IMR-90 (cell line): ENCODE results near the gene CAMTA1. TPM values are rescaled to one million over a fixed set of nuclear protein-coding genes. Genes with fewer than 3 reads are reported as not detected.

Source experiments
- ATAC-seq: fragments of 200-7000 bp; cut with Tn5 transposase; 2 replicates; pipeline ENCODE4 v1.9.1; 2020; ENCODE audit warnings: low read depth, mild to moderate bottlenecking, moderate library complexity
- BruUV-seq: library from RNA; stranded (reverse); fragments of 400-500 nt; replicated peaks from 2 replicates; lab custom pipeline; 2021; lab: Mats Ljungman, UMichigan
- CTCF ChIA-PET: fragments of 300-600 bp; formaldehyde crosslinking; extraction: SDS; loops from one replicate; lab custom pipeline; 2021; ENCODE audit warnings: antibody characterized with exemption; lab: Yijun Ruan, JAX
- POLR2A ChIA-PET: fragments of 300-600 bp; sonication (Branson Sonifier 250); formaldehyde crosslinking; loops from one replicate; lab custom pipeline; 2022; ENCODE audit warnings: antibody characterized with exemption; ENCODE audit not compliant: unreplicated experiment; lab: Charles Lee
- DNase-seq: peaks from one replicate; pipeline ENCODE4 v3.0.0; 2013
- H2AFZ ChIP-seq: replicated peaks from 2 replicates; pipeline ENCODE3; 2013; ENCODE audit warnings: low read length, mild to moderate bottlenecking; ENCODE audit not compliant: poor library complexity
- H2AK5ac ChIP-seq: 2 replicates; pipeline ENCODE4 v1.6.1; 2013; ENCODE audit warnings: low read depth, low read length, inconsistent platforms
- H2AK9ac ChIP-seq: replicated peaks from 2 replicates; pipeline ENCODE3; 2013; ENCODE audit warnings: mild to moderate bottlenecking, low read depth, low read length, moderate library complexity; ENCODE audit not compliant: poor library complexity
- H2BK120ac ChIP-seq: 2 replicates; pipeline ENCODE4 v1.6.1; 2013; ENCODE audit warnings: low read depth, low read length, inconsistent platforms
- H2BK15ac ChIP-seq: 3 replicates; pipeline ENCODE4 v1.6.1; 2013; ENCODE audit warnings: low read depth, low read length, inconsistent platforms
- H2BK20ac ChIP-seq: 2 replicates; pipeline ENCODE4 v1.6.1; 2013; ENCODE audit warnings: low read depth, mild to moderate bottlenecking, inconsistent platforms, low read length, moderate library complexity
- H2BK5ac ChIP-seq: 2 replicates; pipeline ENCODE4 v1.6.1; 2013; ENCODE audit warnings: mild to moderate bottlenecking, low read depth, low read length, inconsistent platforms; ENCODE audit not compliant: poor library complexity, severe bottlenecking
- H3K14ac ChIP-seq: replicated peaks from 2 replicates; pipeline ENCODE4 v1.6.1; 2013; ENCODE audit warnings: low read depth, low read length, inconsistent platforms
- H3K18ac ChIP-seq: 2 replicates; pipeline ENCODE4 v1.6.1; 2013; ENCODE audit warnings: low read depth, low read length, control low read depth
- H3K23ac ChIP-seq: 2 replicates; pipeline ENCODE4 v1.6.1; 2013; ENCODE audit warnings: low read depth, low read length, inconsistent platforms
- H3K27ac ChIP-seq: 2 replicates; pipeline ENCODE4 v1.5.1; 2013; ENCODE audit warnings: mild to moderate bottlenecking, control low read depth, low read length; ENCODE audit not compliant: insufficient read depth
- H3K27me3 ChIP-seq: 2 replicates; pipeline ENCODE4 v1.6.1; 2013; ENCODE audit warnings: low read length; ENCODE audit not compliant: control insufficient read depth, insufficient read depth
- H3K36me3 ChIP-seq: 2 replicates; pipeline ENCODE4 v1.6.1; 2013; ENCODE audit warnings: low read length, mixed read lengths; ENCODE audit not compliant: control insufficient read depth, insufficient read depth
- H3K4ac ChIP-seq: 2 replicates; pipeline ENCODE4 v1.6.1; 2013; ENCODE audit warnings: low read depth, low read length, inconsistent platforms
- H3K4me1 ChIP-seq: 2 replicates; pipeline ENCODE4 v1.6.1; 2013; ENCODE audit warnings: low read length, mixed read lengths; ENCODE audit not compliant: control insufficient read depth, insufficient read depth
- H3K4me2 ChIP-seq: 2 replicates; pipeline ENCODE4 v1.6.1; 2013; ENCODE audit warnings: low read depth, mild to moderate bottlenecking, control low read depth, low read length, moderate library complexity
- H3K4me3 ChIP-seq: 2 replicates; pipeline ENCODE4 v1.5.1; 2013; ENCODE audit warnings: low read depth, mild to moderate bottlenecking, control low read depth, low read length, moderate library complexity; ENCODE audit not compliant: insufficient read depth
- H3K56ac ChIP-seq: 2 replicates; pipeline ENCODE4 v1.6.1; 2013; ENCODE audit warnings: low read length, inconsistent platforms; ENCODE audit not compliant: insufficient read depth; ENCODE audit errors: extremely low read depth
- H3K79me1 ChIP-seq, 2 experiments: 2 replicates each; pipeline ENCODE4 v1.6.1; 2013; ENCODE audit warnings: low read length in 2 of 2, inconsistent platforms in 1 of 2, low read depth in 1 of 2
- H3K9ac ChIP-seq: 2 replicates; pipeline ENCODE4 v1.6.1; 2013; ENCODE audit warnings: low read depth, low read length, control low read depth
- H3K9me1 ChIP-seq: 2 replicates; pipeline ENCODE4 v1.6.1; 2013; ENCODE audit warnings: low read length, inconsistent platforms; ENCODE audit not compliant: insufficient read depth
- H3K9me3 ChIP-seq: 2 replicates; pipeline ENCODE4 v1.6.1; 2013; ENCODE audit warnings: low read length; ENCODE audit not compliant: control insufficient read depth, insufficient read depth
- H4K20me1 ChIP-seq: 2 replicates; pipeline ENCODE4 v1.6.1; 2013; ENCODE audit warnings: low read length, inconsistent platforms; ENCODE audit not compliant: insufficient read depth
- H4K5ac ChIP-seq: 2 replicates; pipeline ENCODE4 v1.6.1; 2013; ENCODE audit warnings: mild to moderate bottlenecking, low read depth, low read length, control low read depth
- H4K8ac ChIP-seq, 2 experiments: 2 replicates each; pipeline ENCODE4 v1.6.1; 2013; ENCODE audit warnings: low read depth in 2 of 2, low read length in 2 of 2, control low read depth in 1 of 2, inconsistent platforms in 1 of 2
- H4K91ac ChIP-seq: 2 replicates; pipeline ENCODE4 v1.6.1; 2013; ENCODE audit warnings: low read depth, low read length, inconsistent platforms; ENCODE audit not compliant: insufficient read depth
- RCOR1 ChIP-seq: IDR thresholded peaks from 2 replicates; pipeline ENCODE4 v1.6.1; 2012; ENCODE audit warnings: mild to moderate bottlenecking, low read length, improper control_type of control experiment; ENCODE audit not compliant: insufficient replicate concordance
- WGBS, 2 experiments: methylation state at CpG; one replicate each; pipeline versions ENCODE4 v1.1.5 to v1.1.7; 2013; ENCODE audit warnings: missing lambda C conversion rate in 2 of 2; ENCODE audit not compliant: insufficient read length in 1 of 2; ENCODE audit errors: extremely low coverage in 2 of 2; 5-methylcytosine and 5-hydroxymethylcytosine counted together
- dilution Hi-C: fragments of 300-500 bp; cut with HindIII; formaldehyde crosslinking; loops from one replicate; pipeline ENCODE4 v1.14.3; 2018; ENCODE audit warnings: low sequenced_read_pairs; ENCODE audit not compliant: unreplicated experiment
- in situ Hi-C: fragments of 300-500 bp; cut with MboI; formaldehyde crosslinking; loops from 3 replicates; pipeline ENCODE4 v1.14.3; 2019; ENCODE audit warnings: low sequenced_read_pairs, inconsistent platforms, mixed read lengths
- intact Hi-C: fragments of 100-400 bp; cut with micrococcal nuclease; formaldehyde crosslinking; loops from 2 replicates; pipeline ENCODE4 v1.10.0; 2022
- polyA plus RNA-seq, 3 experiments: library from polyadenylated mRNA; depleted of rRNA; stranded (reverse); fragments of >200 nt; gene quantifications; 2 replicates each; pipeline ENCODE4 v1.2.3, GENCODE V29; 2012; ENCODE audit warnings: low replicate concordance in 1 of 3
- total RNA-seq: library from RNA; depleted of rRNA; stranded (reverse); fragments of >200 nt; gene quantifications from 2 replicates; pipeline ENCODE4 v1.2.3, GENCODE V29; 2012

Gene CAMTA1
- total and polyA plus RNA-seq, 2 of the 4 experiments (the other 2 are of a cell fraction), result 35.5 to 74.3 TPM

DNA sequence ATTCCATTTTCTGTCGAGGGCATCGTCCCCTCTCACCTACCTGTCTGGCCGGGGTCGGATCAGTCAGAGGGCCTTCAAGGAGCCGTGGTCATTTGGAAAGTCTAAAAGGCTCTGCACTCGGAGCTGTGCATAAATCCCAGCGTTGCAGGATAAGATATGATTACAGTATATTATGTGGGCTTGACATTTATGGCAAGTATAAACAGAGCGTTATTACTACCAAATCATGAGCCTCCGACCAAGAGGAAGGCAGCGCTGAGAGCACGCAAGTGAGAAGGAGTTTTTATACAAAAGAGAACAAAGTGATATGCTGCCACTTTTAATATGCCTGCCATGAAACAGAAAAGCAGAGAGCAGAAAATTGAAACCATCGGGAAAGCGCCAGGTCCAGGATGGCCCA is 566.4 kb downstream of the CAMTA1 start:
- H3K23ac ChIP-seq, result no peak overlapping the region
- H2BK20ac ChIP-seq, result no peak overlapping the region
- H3K27me3 ChIP-seq, result no peaks in the 10 kb centered on the region; the same call in 1 of the 2 replicates
- no peak overlapping the region for H2BK5ac ChIP-seq
- no TSS peak for BruUV-seq
- H4K20me1 ChIP-seq, result no peaks in the 10 kb centered on the region; the same call in 1 of the 2 replicates
- in situ Hi-C loops (no loop called here), dilution Hi-C loops (no loop called here), intact Hi-C loops (no loop called here)
- no peak overlapping the region for H2AK9ac ChIP-seq
- TF ChIP-seq RCOR1, result no peak
- H3K9me3 ChIP-seq, result no peaks in the 10 kb centered on the region
- no peak for ATAC-seq
- peak overlapping the region; percentile 71 for H2AFZ ChIP-seq
- H4K91ac ChIP-seq, result no peak overlapping the region
- no peak overlapping the region for H3K56ac ChIP-seq
- ChIA-PET POLR2A (no interaction called here), CTCF (no interaction called here)
- H3K9me1 ChIP-seq, result no peaks in the 10 kb centered on the region
- no peak overlapping the region for H3K27ac ChIP-seq
- no peak overlapping the region for H3K4me2 ChIP-seq
- no peak overlapping the region; the same call in 1 of the 2 replicates for H3K14ac ChIP-seq
- H3K79me1 ChIP-seq, result no peaks in the 10 kb centered on the region
- no peak overlapping the region for H2BK120ac ChIP-seq
- H3K4me3 ChIP-seq, result no peak overlapping the region
- H3K18ac ChIP-seq, result no peak overlapping the region
- no peak for DNase-seq
- no CpG with 5 or more reads among the region's 13 CpGs for WGBS, 2 experiments
- H3K4me1 ChIP-seq, result no peaks in the 10 kb centered on the region
- H3K36me3 ChIP-seq, result no peaks in the 10 kb centered on the region
- H2AK5ac ChIP-seq, result no peak overlapping the region
- no peak overlapping the region for H2BK15ac ChIP-seq
- H3K4ac ChIP-seq, result no peak overlapping the region
- no peak overlapping the region for H3K9ac ChIP-seq
- H4K5ac ChIP-seq, result no peak overlapping the region
- no peak overlapping the region for H4K8ac ChIP-seq
